Measurements from ENCODE around the gene CCL24.
A peak's percentile ranks its signal among the peaks of the same experiment; 100 is the strongest.

The CCL24 gene

GRCh38 chr7:75817116-75817515 lies 3.5 kb upstream of the CCL24 start:
- H4K8ac ChIP-seq (ENCODE audit: low read length): no peak overlapping the region
- no peak overlapping the region for H2BK5ac ChIP-seq (ENCODE audit: low read depth, low read length, poor library complexity, severe bottlenecking)
- no peak overlapping the region for H2BK15ac ChIP-seq (ENCODE audit: low read depth, poor library complexity, severe bottlenecking)
- DNase-seq: no peak
- no peak overlapping the region for H2AK5ac ChIP-seq (ENCODE audit: low read length, severe bottlenecking)
- H3K27ac ChIP-seq (ENCODE audit: low read length, poor library complexity, severe bottlenecking): no peak overlapping the region
- no peak overlapping the region for H3K23ac ChIP-seq (ENCODE audit: low read length in 2 of 2)
- no peak overlapping the region for H2BK12ac ChIP-seq (ENCODE audit: low read length in 2 of 2)
- no peak overlapping the region for H2AFZ ChIP-seq (ENCODE audit: low read depth, low read length)
- H3K18ac ChIP-seq (ENCODE audit: low read depth in 1 of 2, low read length in 2 of 2): no peak overlapping the region
- no peak overlapping the region for H3K4me3 ChIP-seq (ENCODE audit: insufficient read depth in 1 of 2, low read depth in 1 of 2, low read length in 2 of 2)
- H3K79me1 ChIP-seq (replicated peaks; ENCODE audit: low read length, poor library complexity, severe bottlenecking): no peaks in the 10 kb centered on the region
- H3K9ac ChIP-seq (ENCODE audit: low read length): no peak overlapping the region
- no peak overlapping the region for H3K4me2 ChIP-seq (ENCODE audit: low read length, poor library complexity, severe bottlenecking)
- peaks cover 4% of the 10 kb centered on the region for H3K4me1 ChIP-seq (ENCODE audit: control insufficient read depth, insufficient read depth, low read depth, low read length)
- H3K4ac ChIP-seq (ENCODE audit: low read depth in 1 of 2, low read length in 2 of 2): no peak overlapping the region
- peak overlapping the region in 1 of 2 experiments; percentile 8 for H3K14ac ChIP-seq (ENCODE audit: low read length in 2 of 2)
- no peaks in the 10 kb centered on the region for H3K9me3 ChIP-seq (ENCODE audit: control insufficient read depth, low read length)
- no peaks in the 10 kb centered on the region for H3K36me3 ChIP-seq (ENCODE audit: control insufficient read depth in 1 of 2, insufficient read depth in 2 of 2, low read depth in 1 of 2, low read length in 2 of 2)
- peaks cover 25 to 32% of the 10 kb centered on the region in 2 experiments for H3K27me3 ChIP-seq (ENCODE audit: control insufficient read depth in 1 of 2, insufficient read depth in 1 of 2, low read length in 2 of 2)
- WGBS: 88% methylated on average over 4 of the region's 6 CpGs
- H2BK120ac ChIP-seq (ENCODE audit: low read depth, low read length): no peak overlapping the region
- no peak overlapping the region for H4K91ac ChIP-seq (ENCODE audit: low read length)

- H3K9me3 ChIP-seq (ENCODE audit: control insufficient read depth, low read length): no peaks in the 10 kb centered on the region
- 88% methylated on average over 8 of the region's 10 CpGs for WGBS
- H2BK120ac ChIP-seq (ENCODE audit: low read depth, low read length): no peak overlapping the region
- DNase-seq: no peak
- H3K27me3 ChIP-seq (ENCODE audit: control insufficient read depth in 1 of 2, insufficient read depth in 1 of 2, low read length in 2 of 2): peaks cover 23 to 24% of the 10 kb centered on the region in 2 experiments
- no peak overlapping the region for H3K23ac ChIP-seq (ENCODE audit: low read length in 2 of 2)
- no peak overlapping the region for H2AK5ac ChIP-seq (ENCODE audit: low read length, severe bottlenecking)
- no peak overlapping the region for H2BK15ac ChIP-seq (ENCODE audit: low read depth, poor library complexity, severe bottlenecking)
- peaks cover 4% of the 10 kb centered on the region for H3K4me1 ChIP-seq (ENCODE audit: control insufficient read depth, insufficient read depth, low read depth, low read length)
- no peaks in the 10 kb centered on the region for H3K36me3 ChIP-seq (ENCODE audit: control insufficient read depth in 1 of 2, insufficient read depth in 2 of 2, low read depth in 1 of 2, low read length in 2 of 2)
- no peak overlapping the region for H2AFZ ChIP-seq (ENCODE audit: low read depth, low read length)
- H3K9ac ChIP-seq (ENCODE audit: low read length): no peak overlapping the region
- H4K91ac ChIP-seq (ENCODE audit: low read length): no peak overlapping the region
- H2BK12ac ChIP-seq (ENCODE audit: low read length in 2 of 2): no peak overlapping the region
- H3K4me2 ChIP-seq (ENCODE audit: low read length, poor library complexity, severe bottlenecking): no peak overlapping the region
- no peak overlapping the region for H4K8ac ChIP-seq (ENCODE audit: low read length)
- no peak overlapping the region for H3K27ac ChIP-seq (ENCODE audit: low read length, poor library complexity, severe bottlenecking)
- H3K4me3 ChIP-seq (ENCODE audit: insufficient read depth in 1 of 2, low read depth in 1 of 2, low read length in 2 of 2): no peak overlapping the region
- H2BK5ac ChIP-seq (ENCODE audit: low read depth, low read length, poor library complexity, severe bottlenecking): no peak overlapping the region
- H3K14ac ChIP-seq (ENCODE audit: low read length in 2 of 2): no peak overlapping the region
- no peak overlapping the region for H3K18ac ChIP-seq (ENCODE audit: low read depth in 1 of 2, low read length in 2 of 2)
- H3K4ac ChIP-seq (ENCODE audit: low read depth in 1 of 2, low read length in 2 of 2): no peak overlapping the region
- H3K79me1 ChIP-seq (replicated peaks; ENCODE audit: low read length, poor library complexity, severe bottlenecking): no peaks in the 10 kb centered on the region
Measured at GRCh38 chr7:75815418-75816064, 1.9 kb upstream of the CCL24 start.

- Histone ChIP-seq H3K4me1 (ENCODE audit: control insufficient read depth, insufficient read depth, low read depth, low read length) (peaks cover 4% of the 10 kb centered on the region), H2BK12ac (ENCODE audit: low read length in 2 of 2) (no peak overlapping the region), H3K18ac (ENCODE audit: low read depth in 1 of 2, low read length in 2 of 2) (no peak overlapping the region), H3K4me3 (ENCODE audit: insufficient read depth in 1 of 2, low read depth in 1 of 2, low read length in 2 of 2) (no peak overlapping the region), H3K9me3 (ENCODE audit: control insufficient read depth, low read length) (no peaks in the 10 kb centered on the region), H3K4ac (ENCODE audit: low read depth in 1 of 2, low read length in 2 of 2) (no peak overlapping the region), H4K8ac (ENCODE audit: low read length) (peak overlapping the region; percentile 80), H3K23ac (ENCODE audit: low read length in 2 of 2) (no peak overlapping the region), H2AK5ac (ENCODE audit: low read length, severe bottlenecking) (no peak overlapping the region), H2AFZ (ENCODE audit: low read depth, low read length) (no peak overlapping the region), H2BK120ac (ENCODE audit: low read depth, low read length) (no peak overlapping the region), H3K27me3 (ENCODE audit: control insufficient read depth in 1 of 2, insufficient read depth in 1 of 2, low read length in 2 of 2) (peaks cover 23 to 24% of the 10 kb centered on the region in 2 experiments), H3K14ac (ENCODE audit: low read length in 2 of 2) (no peak overlapping the region), H3K79me1 (replicated peaks; ENCODE audit: low read length, poor library complexity, severe bottlenecking) (no peaks in the 10 kb centered on the region), H3K27ac (ENCODE audit: low read length, poor library complexity, severe bottlenecking) (no peak overlapping the region), H3K36me3 (ENCODE audit: control insufficient read depth in 1 of 2, insufficient read depth in 2 of 2, low read depth in 1 of 2, low read length in 2 of 2) (no peaks in the 10 kb centered on the region), H4K91ac (ENCODE audit: low read length) (no peak overlapping the region), H2BK5ac (ENCODE audit: low read depth, low read length, poor library complexity, severe bottlenecking) (no peak overlapping the region), H3K4me2 (ENCODE audit: low read length, poor library complexity, severe bottlenecking) (no peak overlapping the region), H3K9ac (ENCODE audit: low read length) (no peak overlapping the region), H2BK15ac (ENCODE audit: low read depth, poor library complexity, severe bottlenecking) (peak overlapping the region; percentile 23)
- WGBS: 82% methylated on average over 13 of the region's 13 CpGs
- peak; percentile 13 for DNase-seq
Measured at GRCh38 chr7:75814407-75814947, 871 bp upstream of the CCL24 start.

- Histone ChIP-seq H2BK120ac (ENCODE audit: low read depth, low read length) (no peak overlapping the region), H2BK5ac (ENCODE audit: low read depth, low read length, poor library complexity, severe bottlenecking) (no peak overlapping the region), H4K8ac (ENCODE audit: low read length) (no peak overlapping the region), H3K18ac (ENCODE audit: low read depth in 1 of 2, low read length in 2 of 2) (no peak overlapping the region), H3K9me3 (ENCODE audit: control insufficient read depth, low read length) (peaks cover 2% of the 10 kb centered on the region), H3K79me1 (replicated peaks; ENCODE audit: low read length, poor library complexity, severe bottlenecking) (no peaks in the 10 kb centered on the region), H3K27me3 (ENCODE audit: control insufficient read depth in 1 of 2, insufficient read depth in 1 of 2, low read length in 2 of 2) (peaks cover 23 to 24% of the 10 kb centered on the region in 2 experiments), H3K27ac (ENCODE audit: low read length, poor library complexity, severe bottlenecking) (no peak overlapping the region), H2AK5ac (ENCODE audit: low read length, severe bottlenecking) (no peak overlapping the region), H3K23ac (ENCODE audit: low read length in 2 of 2) (no peak overlapping the region), H2BK12ac (ENCODE audit: low read length in 2 of 2) (no peak overlapping the region), H3K36me3 (ENCODE audit: control insufficient read depth in 1 of 2, insufficient read depth in 2 of 2, low read depth in 1 of 2, low read length in 2 of 2) (no peaks in the 10 kb centered on the region), H3K14ac (ENCODE audit: low read length in 2 of 2) (peak overlapping the region in 1 of 2 experiments; percentile 4), H3K4ac (ENCODE audit: low read depth in 1 of 2, low read length in 2 of 2) (no peak overlapping the region), H3K4me3 (ENCODE audit: insufficient read depth in 1 of 2, low read depth in 1 of 2, low read length in 2 of 2) (no peak overlapping the region), H2AFZ (ENCODE audit: low read depth, low read length) (no peak overlapping the region), H3K4me1 (ENCODE audit: control insufficient read depth, insufficient read depth, low read depth, low read length) (peaks cover 4% of the 10 kb centered on the region), H3K9ac (ENCODE audit: low read length) (no peak overlapping the region), H4K91ac (ENCODE audit: low read length) (no peak overlapping the region), H2BK15ac (ENCODE audit: low read depth, poor library complexity, severe bottlenecking) (no peak overlapping the region), H3K4me2 (ENCODE audit: low read length, poor library complexity, severe bottlenecking) (no peak overlapping the region)
- 90% methylated on average over 2 of the region's 3 CpGs for WGBS
- DNase-seq: peak; percentile 15
Measured at GRCh38 chr7:75813084-75813483, 522 bp downstream of the CCL24 start.
